Endothelial cell of umbilical vein (primary cell): ENCODE data around the gene MOB2. TPM values are rescaled to one million over a fixed set of nuclear protein-coding genes. Genes with fewer than 3 reads are reported as not detected.

Source experiments
- BruUV-seq: library from RNA; stranded (reverse); fragments of 400-500 nt; replicated peaks from 2 replicates; lab custom pipeline; 2021; lab: Mats Ljungman, UMichigan
- CTCF ChIA-PET: fragments of 300-600, 350-600 bp; sonication (Branson Sonifier 250); formaldehyde crosslinking; loops from one replicate; lab custom pipeline; 2021; ENCODE audit warnings: antibody characterized with exemption, inconsistent platforms; lab: Charles Lee
- POLR2A ChIA-PET: fragments of 300-600, 350-600 bp; sonication (Branson Sonifier 250); formaldehyde crosslinking; loops from one replicate; lab custom pipeline; 2021; ENCODE audit warnings: antibody characterized with exemption, inconsistent platforms; lab: Charles Lee
- DNase-seq: peaks from one replicate; pipeline ENCODE4 v3.0.0-alpha.2; 2011; ENCODE audit warnings: low read depth, low spot score
- FAIRE-seq: peaks from 2 replicates; lab custom pipeline; 2011; peaks lifted over from hg19 to GRCh38; lab: Jason Lieb, UNC
- H2AFZ ChIP-seq: 2 replicates; pipeline ENCODE4 v1.6.0; 2012; ENCODE audit warnings: low read depth, low read length, control low read depth, inconsistent platforms
- H3K27ac ChIP-seq: 2 replicates; pipeline ENCODE4 v1.5.1; 2011; ENCODE audit warnings: low read depth, mild to moderate bottlenecking, control low read depth, low read length, moderate library complexity; ENCODE audit not compliant: insufficient read depth
- H3K27me3 ChIP-seq, 2 experiments: 2 replicates each; pipeline versions ENCODE4 v1.6.0 to v1.6.1; 2011; ENCODE audit warnings: low read length in 2 of 2, mixed read lengths in 1 of 2; ENCODE audit not compliant: control insufficient read depth in 2 of 2, insufficient read depth in 2 of 2
- H3K36me3 ChIP-seq, 2 experiments: 2 replicates in 1 of 2; 3 replicates in 1 of 2; pipeline ENCODE4 v1.5.1; 2011; ENCODE audit warnings: low read length in 2 of 2, mild to moderate bottlenecking in 1 of 2, moderate library complexity in 1 of 2; ENCODE audit not compliant: control insufficient read depth in 2 of 2, insufficient read depth in 2 of 2; ENCODE audit errors: extremely low read depth in 1 of 2
- H3K4me1 ChIP-seq: 3 replicates; pipeline ENCODE4 v1.5.1; 2011; ENCODE audit warnings: mild to moderate bottlenecking, low read length; ENCODE audit not compliant: control insufficient read depth, insufficient read depth; ENCODE audit errors: extremely low read depth
- H3K4me2 ChIP-seq: 2 replicates; pipeline ENCODE4 v1.6.1; 2011; ENCODE audit warnings: low read length, control low read depth, mixed read lengths; ENCODE audit not compliant: insufficient read depth
- H3K4me3 ChIP-seq, 3 experiments: fragments of 200-600 bp in 1 of 3; sonication (generic), shearing (Covaris generic) in 1 of 3; replicated peaks in 1 of 3; 2 replicates each; pipeline ENCODE4 v1.5.1; 2011 to 2016; ENCODE audit warnings: control low read depth in 3 of 3, low read length in 3 of 3, mild to moderate bottlenecking in 2 of 3, inconsistent platforms in 1 of 3, low read depth in 1 of 3, moderate library complexity in 1 of 3; ENCODE audit not compliant: insufficient read depth in 1 of 3
- H3K79me2 ChIP-seq: 2 replicates; pipeline ENCODE4 v1.6.0; 2012; ENCODE audit warnings: low read length, inconsistent platforms; ENCODE audit not compliant: control insufficient read depth, insufficient read depth
- H3K9ac ChIP-seq: replicated peaks from 2 replicates; pipeline ENCODE3; 2011; ENCODE audit warnings: low read length, control low read depth; ENCODE audit not compliant: insufficient read depth; ENCODE audit errors: extremely low read depth
- H3K9me1 ChIP-seq: replicated peaks from 3 replicates; pipeline ENCODE4 v1.6.0; 2011; ENCODE audit warnings: mild to moderate bottlenecking, low read length; ENCODE audit not compliant: control insufficient read depth, insufficient read depth; ENCODE audit errors: extremely low read depth
- H3K9me3 ChIP-seq: replicated peaks from 2 replicates; pipeline ENCODE4 v1.5.1; 2012; ENCODE audit warnings: low read length, inconsistent platforms; ENCODE audit not compliant: control insufficient read depth, insufficient read depth
- H4K20me1 ChIP-seq: replicated peaks from 2 replicates; pipeline ENCODE3; 2011; ENCODE audit warnings: mild to moderate bottlenecking, low read length; ENCODE audit not compliant: control insufficient read depth, insufficient read depth; ENCODE audit errors: extremely low read depth
- EZH2 ChIP-seq: IDR thresholded peaks from 2 replicates; pipeline ENCODE4 v1.6.1; 2012; ENCODE audit warnings: borderline replicate concordance, low read depth, mild to moderate bottlenecking, moderate library complexity, low read length, inconsistent platforms; ENCODE audit not compliant: severe bottlenecking
- FOS ChIP-seq: IDR thresholded peaks from 2 replicates; pipeline ENCODE4 v1.6.1; 2011; ENCODE audit warnings: mild to moderate bottlenecking, low read length, moderate library complexity, borderline replicate concordance; ENCODE audit not compliant: insufficient read depth
- GATA2 ChIP-seq: IDR thresholded peaks from 2 replicates; pipeline ENCODE4 v1.7.0; 2011; ENCODE audit warnings: low read depth, mild to moderate bottlenecking, moderate library complexity, mixed read lengths, low read length; ENCODE audit not compliant: insufficient read length, insufficient read depth
- JUN ChIP-seq: IDR thresholded peaks from 2 replicates; pipeline ENCODE4 v1.6.1; 2011; ENCODE audit warnings: borderline replicate concordance, low read depth; ENCODE audit not compliant: insufficient read length, insufficient read depth
- MYC ChIP-seq: IDR thresholded peaks from one replicate; pipeline ENCODE4 v1.6.1; 2011; ENCODE audit warnings: mild to moderate bottlenecking, low read depth, low read length
- POLR2A ChIP-seq: IDR thresholded peaks from 2 replicates; pipeline ENCODE4 v1.6.1; 2012; ENCODE audit warnings: low read depth, mild to moderate bottlenecking, control low read depth, low read length
- POLR2AphosphoS5 ChIP-seq: IDR thresholded peaks from 2 replicates; pipeline ENCODE4 v1.6.1; 2012; ENCODE audit warnings: low read depth, mild to moderate bottlenecking, control low read depth, low read length, moderate library complexity; ENCODE audit not compliant: insufficient read depth
- dilution Hi-C: fragments of 300-500 bp; cut with MboI; formaldehyde crosslinking; loops from one replicate; pipeline ENCODE4 v1.15.0; 2019; ENCODE audit warnings: low sequenced_read_pairs; ENCODE audit not compliant: extremely low pct_ligation_motif_present
- intact Hi-C: fragments of 100-400 bp; cut with micrococcal nuclease; formaldehyde crosslinking; loops from one replicate; pipeline ENCODE4 v1.10.0; 2022
- polyA plus RNA-seq, 4 experiments: library from polyadenylated mRNA; depleted of rRNA in 3 of 4; stranded (reverse) in 3 of 4; unstranded in 1 of 4; fragments of >200 nt; gene quantifications; 2 replicates each; pipeline versions ENCODE4 v1.2.1 to v1.2.3, GENCODE V29; 2011 to 2012; ENCODE audit warnings: missing spikeins in 1 of 4
- total RNA-seq: library from RNA; stranded (reverse); gene quantifications from 2 replicates; pipeline ENCODE4 v1.2.3, GENCODE V29; 2021
- TF ChIP-seq, protein P1 (sequence below), 2 donors: IDR thresholded peaks; 1 replicate in 1 of 2; 2 replicates in 1 of 2; pipeline ENCODE4 v1.5.1; 2011; ENCODE audit warnings: low read length in 2 of 2, mild to moderate bottlenecking in 2 of 2, moderate library complexity in 2 of 2, control low read depth in 1 of 2, inconsistent platforms in 1 of 2, low read depth in 1 of 2; ENCODE audit not compliant: insufficient read depth in 1 of 2; ENCODE audit errors: extremely low read depth in 1 of 2
- TF ChIP-seq, protein P2 (sequence below): IDR thresholded peaks from 2 replicates; pipeline ENCODE4 v1.6.1; 2011; ENCODE audit not compliant: insufficient read depth, insufficient read length

Gene MOB2
- total and polyA plus RNA-seq, 2 donors (not counting 3 experiments of a cell fraction or from before 2014, with no cell fraction given): 38.2 to 50.6 TPM

DNA sequence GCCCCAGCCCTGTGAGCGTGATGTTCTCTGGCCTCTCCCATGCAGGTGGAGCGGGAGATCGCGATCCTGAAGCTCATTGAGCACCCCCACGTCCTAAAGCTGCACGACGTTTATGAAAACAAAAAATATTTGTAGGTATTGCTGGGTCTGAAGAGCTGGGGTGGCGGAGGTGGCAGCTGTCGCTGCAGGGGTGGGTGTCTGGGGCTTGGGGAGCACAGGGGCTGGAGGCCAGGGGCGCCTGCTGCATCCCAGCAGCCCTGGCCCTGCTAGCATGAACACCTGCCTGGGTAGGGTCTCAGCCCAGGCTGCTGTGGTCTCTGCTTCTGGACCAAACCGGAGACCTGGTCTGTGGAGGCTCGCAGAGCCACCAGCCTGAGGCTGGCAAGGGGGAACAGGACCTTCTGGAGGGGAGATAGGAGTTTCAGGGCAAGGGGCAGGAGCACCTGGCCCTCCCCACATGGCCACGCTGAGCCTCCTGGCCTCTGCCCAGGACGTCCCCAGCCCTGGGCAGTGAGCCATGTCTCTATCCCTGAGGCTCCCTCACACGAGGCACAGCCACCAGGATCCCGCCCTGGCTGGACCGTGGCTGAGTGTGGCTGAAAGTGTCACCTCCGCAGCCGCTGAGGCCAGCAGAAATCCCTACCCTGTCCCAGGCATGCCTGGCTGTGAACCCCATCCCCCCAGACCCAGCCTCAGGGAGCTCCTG lies 48.2 kb downstream of the MOB2 start:
- Histone ChIP-seq H3K9ac (no peak overlapping the region), H3K4me3 (no peak overlapping the region), H3K4me1 (no peaks in the 10 kb centered on the region), H3K36me3 (no peaks in the 10 kb centered on the region), H3K9me1 (no peaks in the 10 kb centered on the region), H4K20me1 (no peaks in the 10 kb centered on the region), H3K9me3 (no peaks in the 10 kb centered on the region), H3K27ac (no peak overlapping the region), H3K79me2 (no peaks in the 10 kb centered on the region), H3K27me3 (no peaks in the 10 kb centered on the region), H2AFZ (no peak overlapping the region), H3K4me2 (no peak overlapping the region)
- intact Hi-C loops (no loop called here), dilution Hi-C loops (no loop called here)
- ChIA-PET CTCF (no interaction called here), POLR2A (no interaction called here)
- TF ChIP-seq, protein P1, sequence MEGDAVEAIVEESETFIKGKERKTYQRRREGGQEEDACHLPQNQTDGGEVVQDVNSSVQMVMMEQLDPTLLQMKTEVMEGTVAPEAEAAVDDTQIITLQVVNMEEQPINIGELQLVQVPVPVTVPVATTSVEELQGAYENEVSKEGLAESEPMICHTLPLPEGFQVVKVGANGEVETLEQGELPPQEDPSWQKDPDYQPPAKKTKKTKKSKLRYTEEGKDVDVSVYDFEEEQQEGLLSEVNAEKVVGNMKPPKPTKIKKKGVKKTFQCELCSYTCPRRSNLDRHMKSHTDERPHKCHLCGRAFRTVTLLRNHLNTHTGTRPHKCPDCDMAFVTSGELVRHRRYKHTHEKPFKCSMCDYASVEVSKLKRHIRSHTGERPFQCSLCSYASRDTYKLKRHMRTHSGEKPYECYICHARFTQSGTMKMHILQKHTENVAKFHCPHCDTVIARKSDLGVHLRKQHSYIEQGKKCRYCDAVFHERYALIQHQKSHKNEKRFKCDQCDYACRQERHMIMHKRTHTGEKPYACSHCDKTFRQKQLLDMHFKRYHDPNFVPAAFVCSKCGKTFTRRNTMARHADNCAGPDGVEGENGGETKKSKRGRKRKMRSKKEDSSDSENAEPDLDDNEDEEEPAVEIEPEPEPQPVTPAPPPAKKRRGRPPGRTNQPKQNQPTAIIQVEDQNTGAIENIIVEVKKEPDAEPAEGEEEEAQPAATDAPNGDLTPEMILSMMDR (IDR thresholded peaks at IDR 0.05; ENCODE audit: extremely low read depth in 1 of 2, insufficient read depth in 1 of 2, low read depth in 1 of 2, low read length in 2 of 2): no peak
- TF ChIP-seq GATA2 (no peak), JUN (no peak), FOS (no peak), EZH2 (no peak), MYC (no peak), POLR2A (no peak), POLR2AphosphoS5 (no peak)
- TF ChIP-seq, protein P2, sequence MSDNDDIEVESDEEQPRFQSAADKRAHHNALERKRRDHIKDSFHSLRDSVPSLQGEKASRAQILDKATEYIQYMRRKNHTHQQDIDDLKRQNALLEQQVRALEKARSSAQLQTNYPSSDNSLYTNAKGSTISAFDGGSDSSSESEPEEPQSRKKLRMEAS: no peak
- no peak for DNase-seq
- BruUV-seq: no TSS peak
- FAIRE-seq: no peak
